ENCODE results near the gene NBPF20.
"Not testable (repeated sequence)": the region's sequence is repeated elsewhere in the genome, so short reads cannot be mapped to it uniquely, and the experiment has no call there.

DNA sequence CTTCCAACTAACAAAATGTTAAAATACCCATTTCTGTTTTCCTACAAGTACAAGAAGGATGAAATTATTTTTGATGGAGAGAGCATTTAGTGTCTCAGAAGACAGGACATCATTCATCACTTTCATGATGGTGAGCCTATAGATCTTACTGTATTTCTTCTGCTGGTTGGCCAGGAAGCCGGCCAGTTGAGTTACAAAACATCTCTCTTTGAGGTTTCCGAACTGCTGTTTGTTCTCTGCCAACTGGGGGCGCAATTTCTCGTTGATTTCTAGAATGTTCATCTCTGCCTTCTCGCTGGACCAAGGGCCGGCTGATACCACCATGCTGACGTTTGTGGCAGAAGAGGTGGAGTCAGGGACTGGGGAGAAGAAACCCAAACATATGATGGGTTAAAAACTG lies 20.5 kb downstream of the NBPF20 start:
- TF ChIP-seq CTCF (IDR thresholded peaks at IDR 0.05; ENCODE audit: insufficient read depth, low read depth, low read length); EZH2 (IDR thresholded peaks at IDR 0.05; ENCODE audit: insufficient read depth, low read length): not testable (repeated sequence)
